ENCODE measurements around the gene PCDH19. TPM values are rescaled to one million over a fixed set of nuclear protein-coding genes. Genes with fewer than 3 reads are reported as not detected.

Gene PCDH19
- total RNA-seq, 1 donor from 2014 or later = 47.5 TPM

DNA sequence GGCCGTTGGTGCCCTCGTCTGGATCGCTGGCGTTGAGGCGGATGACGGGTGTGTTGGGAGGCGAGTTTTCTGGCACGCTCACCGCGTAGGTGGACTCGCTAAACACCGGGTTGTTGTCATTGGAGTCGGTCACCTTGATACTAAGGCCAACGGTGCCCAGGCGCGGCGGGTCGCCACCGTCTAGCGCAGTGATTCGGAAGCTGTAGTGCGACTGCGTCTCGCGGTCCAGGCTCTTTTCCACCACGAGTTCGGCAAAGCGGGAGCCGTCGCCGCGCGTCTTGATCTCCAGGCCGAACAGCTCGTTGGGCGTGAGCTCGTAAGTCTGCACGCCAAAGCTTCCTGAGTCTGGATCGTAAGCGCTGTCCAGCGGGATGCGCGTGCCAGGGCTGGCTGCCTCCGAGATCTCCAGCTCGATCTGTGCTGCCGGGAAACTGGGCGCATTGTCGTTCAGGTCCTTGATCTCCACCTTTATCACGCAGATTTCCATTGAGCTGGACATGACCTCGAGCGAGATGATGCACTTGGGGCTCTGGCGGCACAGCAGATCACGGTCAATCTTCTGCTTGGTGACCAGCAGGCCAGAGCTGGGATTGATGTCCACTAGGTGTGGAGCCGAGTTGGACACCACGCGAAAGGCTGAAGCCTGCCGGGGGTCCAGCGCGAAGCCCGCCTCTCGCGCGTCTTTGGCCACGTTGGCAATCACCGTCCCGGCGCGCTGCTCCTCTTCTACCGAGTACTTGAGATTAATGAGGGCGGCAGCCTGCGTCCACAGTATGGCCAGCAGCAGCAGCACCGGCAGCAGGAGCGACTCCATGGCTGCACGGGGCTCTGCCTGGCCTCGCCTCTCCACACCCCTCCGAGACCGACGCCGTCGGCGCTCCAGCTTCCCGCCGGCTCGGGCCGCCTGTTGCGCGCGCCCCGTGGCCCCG is 2.0 kb downstream of the PCDH19 start:
- peak overlapping the region; percentile 61 for H3K4me3 Mint-ChIP-seq (ENCODE audit: low read depth)
- peaks cover 5% of the 10 kb centered on the region for H3K9me3 Mint-ChIP-seq (ENCODE audit: low read depth)
- peaks cover 18% of the 10 kb centered on the region for H3K36me3 Mint-ChIP-seq (ENCODE audit: insufficient read depth)
- TF ChIP-seq, protein P1, sequence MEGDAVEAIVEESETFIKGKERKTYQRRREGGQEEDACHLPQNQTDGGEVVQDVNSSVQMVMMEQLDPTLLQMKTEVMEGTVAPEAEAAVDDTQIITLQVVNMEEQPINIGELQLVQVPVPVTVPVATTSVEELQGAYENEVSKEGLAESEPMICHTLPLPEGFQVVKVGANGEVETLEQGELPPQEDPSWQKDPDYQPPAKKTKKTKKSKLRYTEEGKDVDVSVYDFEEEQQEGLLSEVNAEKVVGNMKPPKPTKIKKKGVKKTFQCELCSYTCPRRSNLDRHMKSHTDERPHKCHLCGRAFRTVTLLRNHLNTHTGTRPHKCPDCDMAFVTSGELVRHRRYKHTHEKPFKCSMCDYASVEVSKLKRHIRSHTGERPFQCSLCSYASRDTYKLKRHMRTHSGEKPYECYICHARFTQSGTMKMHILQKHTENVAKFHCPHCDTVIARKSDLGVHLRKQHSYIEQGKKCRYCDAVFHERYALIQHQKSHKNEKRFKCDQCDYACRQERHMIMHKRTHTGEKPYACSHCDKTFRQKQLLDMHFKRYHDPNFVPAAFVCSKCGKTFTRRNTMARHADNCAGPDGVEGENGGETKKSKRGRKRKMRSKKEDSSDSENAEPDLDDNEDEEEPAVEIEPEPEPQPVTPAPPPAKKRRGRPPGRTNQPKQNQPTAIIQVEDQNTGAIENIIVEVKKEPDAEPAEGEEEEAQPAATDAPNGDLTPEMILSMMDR (IDR thresholded peaks at IDR 0.05; ENCODE audit: unreplicated experiment) = no peak
- peak overlapping the region; percentile 57 for H3K27ac Mint-ChIP-seq
- H3K27me3 Mint-ChIP-seq = peaks cover 77% of the 10 kb centered on the region
- no peak for DNase-seq (ENCODE audit: low spot score, unreplicated experiment)
- H3K4me1 Mint-ChIP-seq (ENCODE audit: low read depth) = peaks cover 31% of the 10 kb centered on the region

DNA sequence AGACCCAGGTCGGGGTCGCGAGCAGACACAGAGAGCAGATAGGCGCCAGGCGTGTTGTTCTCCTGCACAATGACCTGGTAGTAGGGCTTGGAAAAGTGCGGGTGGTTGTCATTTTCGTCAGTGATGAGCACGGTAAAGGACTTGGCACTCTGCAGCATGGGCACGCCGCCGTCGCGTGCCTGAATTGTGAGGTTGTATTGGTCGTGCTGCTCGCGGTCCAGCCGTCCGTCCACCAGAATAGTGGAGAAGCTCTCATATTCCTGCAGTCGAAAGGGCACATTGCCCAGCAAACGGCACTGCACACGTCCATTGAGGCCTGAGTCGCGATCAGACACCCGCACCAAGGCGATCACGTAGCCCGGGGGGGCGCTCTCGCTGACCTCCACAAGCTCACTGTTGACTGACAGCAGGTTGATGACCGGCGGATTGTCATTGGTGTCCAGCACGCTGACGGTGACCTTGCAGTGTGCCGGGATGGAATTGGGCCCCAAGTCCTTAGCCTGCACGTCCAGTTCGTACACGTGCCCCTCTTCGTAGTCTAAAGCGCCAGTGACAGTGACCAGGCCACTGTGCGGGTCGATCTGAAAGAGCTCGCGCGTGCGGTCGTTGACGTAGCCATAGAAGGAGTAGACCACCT is 2.8 kb downstream of the PCDH19 start:
- TF ChIP-seq, protein P1 (IDR thresholded peaks at IDR 0.05; ENCODE audit: unreplicated experiment) = no peak
- no peak for DNase-seq (ENCODE audit: low spot score, unreplicated experiment)
- H3K27ac Mint-ChIP-seq = no peak overlapping the region
- H3K9me3 Mint-ChIP-seq (ENCODE audit: low read depth) = peaks cover 5% of the 10 kb centered on the region
- H3K36me3 Mint-ChIP-seq (ENCODE audit: insufficient read depth) = peaks cover 19% of the 10 kb centered on the region
- H3K27me3 Mint-ChIP-seq = peaks cover 77% of the 10 kb centered on the region
- H3K4me3 Mint-ChIP-seq (ENCODE audit: low read depth) = peak overlapping the region; percentile 61
- H3K4me1 Mint-ChIP-seq (ENCODE audit: low read depth) = peaks cover 26% of the 10 kb centered on the region

DNA sequence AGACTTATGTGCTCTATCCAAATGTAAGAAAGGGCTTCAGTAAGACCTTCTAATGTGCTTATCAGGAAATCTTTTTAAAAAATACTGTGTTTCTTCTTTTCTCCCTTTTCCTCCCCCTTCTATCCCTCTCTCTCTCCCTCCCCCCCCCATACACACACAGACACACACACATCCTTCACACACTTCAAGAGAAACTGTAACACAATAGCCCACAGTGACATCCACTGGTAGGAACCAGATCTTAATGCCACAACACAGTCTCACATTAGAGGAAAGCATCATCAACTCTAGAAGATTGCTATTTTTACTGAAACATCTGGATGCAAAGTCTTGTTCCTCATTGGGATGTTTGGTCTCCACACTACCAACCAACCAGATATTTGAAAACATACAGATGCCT is 4.6 kb downstream of the PCDH19 start:
- H3K27ac Mint-ChIP-seq = no peak overlapping the region
- no peak for DNase-seq (ENCODE audit: low spot score, unreplicated experiment)
- H3K4me3 Mint-ChIP-seq (ENCODE audit: low read depth) = peak overlapping the region; percentile 61
- peaks cover 5% of the 10 kb centered on the region for H3K9me3 Mint-ChIP-seq (ENCODE audit: low read depth)
- peaks cover 60% of the 10 kb centered on the region for H3K27me3 Mint-ChIP-seq
- peaks cover 16% of the 10 kb centered on the region for H3K4me1 Mint-ChIP-seq (ENCODE audit: low read depth)
- TF ChIP-seq, protein P1 (IDR thresholded peaks at IDR 0.05; ENCODE audit: unreplicated experiment) = no peak
- H3K36me3 Mint-ChIP-seq (ENCODE audit: insufficient read depth) = peaks cover 24% of the 10 kb centered on the region

DNA sequence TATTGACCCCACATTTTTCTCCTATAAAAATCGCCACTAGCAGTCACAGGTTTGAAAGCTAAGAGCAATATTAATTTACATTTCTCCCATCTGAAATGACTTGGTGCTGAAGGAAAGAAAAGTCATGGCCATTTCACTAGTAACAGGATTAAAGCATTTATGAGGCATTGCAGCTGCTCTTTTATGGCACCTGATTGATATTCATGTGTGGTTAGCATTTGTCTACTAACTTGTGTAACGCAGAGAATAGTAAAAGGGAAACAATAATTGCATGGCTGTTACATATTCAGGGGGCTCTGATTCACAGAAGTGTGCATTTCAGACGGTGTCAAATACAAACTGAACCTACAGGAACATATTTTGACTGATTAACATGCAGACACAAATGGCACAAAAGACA is 5.2 kb downstream of the PCDH19 start:
- DNase-seq (ENCODE audit: low spot score, unreplicated experiment) = no peak
- H3K4me1 Mint-ChIP-seq (ENCODE audit: low read depth) = peaks cover 16% of the 10 kb centered on the region
- no peak overlapping the region for H3K27ac Mint-ChIP-seq
- H3K27me3 Mint-ChIP-seq = peaks cover 56% of the 10 kb centered on the region
- TF ChIP-seq, protein P1 (IDR thresholded peaks at IDR 0.05; ENCODE audit: unreplicated experiment) = no peak
- peaks cover 24% of the 10 kb centered on the region for H3K36me3 Mint-ChIP-seq (ENCODE audit: insufficient read depth)
- H3K4me3 Mint-ChIP-seq (ENCODE audit: low read depth) = peak overlapping the region; percentile 61
- H3K9me3 Mint-ChIP-seq (ENCODE audit: low read depth) = peaks cover 5% of the 10 kb centered on the region

DNA sequence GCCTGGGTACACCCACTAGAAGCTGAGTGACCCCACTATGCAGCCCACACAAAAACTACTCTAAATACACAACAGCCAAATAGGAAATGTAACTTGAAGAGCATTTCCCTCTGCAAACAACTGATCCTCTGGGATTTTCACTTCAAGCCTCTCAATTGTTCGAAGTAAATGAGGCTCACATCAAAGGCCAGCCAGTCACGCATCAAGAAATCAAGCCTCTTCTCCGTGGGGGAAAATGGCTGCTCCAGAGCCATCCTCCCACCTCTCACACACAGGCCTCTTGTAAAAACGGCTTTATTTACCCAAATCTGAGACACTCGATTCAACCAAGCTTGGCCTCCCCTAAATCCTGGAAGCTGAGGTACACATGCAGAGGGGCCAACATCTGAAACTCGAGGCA is 14.3 kb downstream of the PCDH19 start:
- Mint-ChIP-seq H3K27me3 (peaks cover 5% of the 10 kb centered on the region), H3K4me1 (ENCODE audit: low read depth) (peaks cover 6% of the 10 kb centered on the region), H3K9me3 (ENCODE audit: low read depth) (no peaks in the 10 kb centered on the region), H3K27ac (no peak overlapping the region), H3K4me3 (ENCODE audit: low read depth) (no peak overlapping the region), H3K36me3 (ENCODE audit: insufficient read depth) (peaks cover 3% of the 10 kb centered on the region)
- DNase-seq (ENCODE audit: low spot score, unreplicated experiment) = no peak
- TF ChIP-seq, protein P1 (IDR thresholded peaks at IDR 0.05; ENCODE audit: unreplicated experiment) = no peak

All from progenitor cell of endocrine pancreas (in vitro differentiated cells).